Activated CD4-positive, alpha-beta T cell treated with anti-CD3 and anti-CD28 coated beads, Interleukin-2, amount 50 U/mL, for 24 hours (primary cell): ENCODE data around the gene DOCK3.

ENCODE experiments used
- DNase-seq, 2 donors: peaks; one replicate each; pipeline ENCODE4 v3.0.0-alpha.2; 2020; ENCODE audit warnings: low read depth in 1 of 2, low spot score in 1 of 2

DOCK3 gene

GRCh38 chr3:51396401-51396800 is 721.7 kb downstream of the DOCK3 start:
- DNase-seq = no peak

GRCh38 chr3:51397392-51397791 is 722.7 kb downstream of the DOCK3 start:
- no peak for DNase-seq

GRCh38 chr3:51398595-51399310 is 724.0 kb downstream of the DOCK3 start:
- no peak for DNase-seq

- no peak for DNase-seq
Observed at GRCh38 chr3:51400166-51400565, 725.4 kb downstream of the DOCK3 start.

GRCh38 chr3:51401735-51402134 is 727.0 kb downstream of the DOCK3 start:
- no peak for DNase-seq

GRCh38 chr3:51403675-51404074 is 728.9 kb downstream of the DOCK3 start:
- no peak for DNase-seq

GRCh38 chr3:51408021-51408420 is 733.3 kb downstream of the DOCK3 start:
- DNase-seq = no peak

GRCh38 chr3:51408813-51409212 is 734.1 kb downstream of the DOCK3 start:
- no peak for DNase-seq

GRCh38 chr3:51422211-51422610 is 747.5 kb downstream of the DOCK3 start:
- DNase-seq = no peak

- no peak for DNase-seq
Observed at GRCh38 chr3:51426921-51427320, 752.2 kb downstream of the DOCK3 start.

- no peak for DNase-seq
Observed at GRCh38 chr3:51429138-51429537, 754.4 kb downstream of the DOCK3 start.
